Endothelial cell of umbilical vein (primary cell): ENCODE results near the gene THSD4. TPM values are rescaled to one million over a fixed set of nuclear protein-coding genes. Genes with fewer than 3 reads are reported as not detected.

ENCODE experiments used
- BruUV-seq: library from RNA; stranded (reverse); fragments of 400-500 nt; replicated peaks from 2 replicates; lab custom pipeline; 2021; lab: Mats Ljungman, UMichigan
- CTCF ChIA-PET: fragments of 300-600, 350-600 bp; sonication (Branson Sonifier 250); formaldehyde crosslinking; loops from one replicate; lab custom pipeline; 2021; ENCODE audit warnings: antibody characterized with exemption, inconsistent platforms; lab: Charles Lee
- POLR2A ChIA-PET: fragments of 300-600, 350-600 bp; sonication (Branson Sonifier 250); formaldehyde crosslinking; loops from one replicate; lab custom pipeline; 2021; ENCODE audit warnings: antibody characterized with exemption, inconsistent platforms; lab: Charles Lee
- DNase-seq: peaks from one replicate; pipeline ENCODE4 v3.0.0-alpha.2; 2011; ENCODE audit warnings: low read depth, low spot score
- FAIRE-seq: peaks from 2 replicates; lab custom pipeline; 2011; peaks lifted over from hg19 to GRCh38; lab: Jason Lieb, UNC
- H2AFZ ChIP-seq: 2 replicates; pipeline ENCODE4 v1.6.0; 2012; ENCODE audit warnings: low read depth, low read length, control low read depth, inconsistent platforms
- H3K27ac ChIP-seq: 2 replicates; pipeline ENCODE4 v1.5.1; 2011; ENCODE audit warnings: low read depth, mild to moderate bottlenecking, control low read depth, low read length, moderate library complexity; ENCODE audit not compliant: insufficient read depth
- H3K27me3 ChIP-seq, 2 experiments: 2 replicates each; pipeline versions ENCODE4 v1.6.0 to v1.6.1; 2011; ENCODE audit warnings: low read length in 2 of 2, mixed read lengths in 1 of 2; ENCODE audit not compliant: control insufficient read depth in 2 of 2, insufficient read depth in 2 of 2
- H3K36me3 ChIP-seq, 2 experiments: 2 replicates in 1 of 2; 3 replicates in 1 of 2; pipeline ENCODE4 v1.5.1; 2011; ENCODE audit warnings: low read length in 2 of 2, mild to moderate bottlenecking in 1 of 2, moderate library complexity in 1 of 2; ENCODE audit not compliant: control insufficient read depth in 2 of 2, insufficient read depth in 2 of 2; ENCODE audit errors: extremely low read depth in 1 of 2
- H3K4me1 ChIP-seq: 3 replicates; pipeline ENCODE4 v1.5.1; 2011; ENCODE audit warnings: mild to moderate bottlenecking, low read length; ENCODE audit not compliant: control insufficient read depth, insufficient read depth; ENCODE audit errors: extremely low read depth
- H3K4me2 ChIP-seq: 2 replicates; pipeline ENCODE4 v1.6.1; 2011; ENCODE audit warnings: low read length, control low read depth, mixed read lengths; ENCODE audit not compliant: insufficient read depth
- H3K4me3 ChIP-seq, 3 experiments: fragments of 200-600 bp in 1 of 3; sonication (generic), shearing (Covaris generic) in 1 of 3; replicated peaks in 1 of 3; 2 replicates each; pipeline ENCODE4 v1.5.1; 2011 to 2016; ENCODE audit warnings: control low read depth in 3 of 3, low read length in 3 of 3, mild to moderate bottlenecking in 2 of 3, inconsistent platforms in 1 of 3, low read depth in 1 of 3, moderate library complexity in 1 of 3; ENCODE audit not compliant: insufficient read depth in 1 of 3
- H3K79me2 ChIP-seq: 2 replicates; pipeline ENCODE4 v1.6.0; 2012; ENCODE audit warnings: low read length, inconsistent platforms; ENCODE audit not compliant: control insufficient read depth, insufficient read depth
- H3K9ac ChIP-seq: replicated peaks from 2 replicates; pipeline ENCODE3; 2011; ENCODE audit warnings: low read length, control low read depth; ENCODE audit not compliant: insufficient read depth; ENCODE audit errors: extremely low read depth
- H3K9me1 ChIP-seq: replicated peaks from 3 replicates; pipeline ENCODE4 v1.6.0; 2011; ENCODE audit warnings: mild to moderate bottlenecking, low read length; ENCODE audit not compliant: control insufficient read depth, insufficient read depth; ENCODE audit errors: extremely low read depth
- H3K9me3 ChIP-seq: replicated peaks from 2 replicates; pipeline ENCODE4 v1.5.1; 2012; ENCODE audit warnings: low read length, inconsistent platforms; ENCODE audit not compliant: control insufficient read depth, insufficient read depth
- H4K20me1 ChIP-seq: replicated peaks from 2 replicates; pipeline ENCODE3; 2011; ENCODE audit warnings: mild to moderate bottlenecking, low read length; ENCODE audit not compliant: control insufficient read depth, insufficient read depth; ENCODE audit errors: extremely low read depth
- EZH2 ChIP-seq: IDR thresholded peaks from 2 replicates; pipeline ENCODE4 v1.6.1; 2012; ENCODE audit warnings: borderline replicate concordance, low read depth, mild to moderate bottlenecking, moderate library complexity, low read length, inconsistent platforms; ENCODE audit not compliant: severe bottlenecking
- FOS ChIP-seq: IDR thresholded peaks from 2 replicates; pipeline ENCODE4 v1.6.1; 2011; ENCODE audit warnings: mild to moderate bottlenecking, low read length, moderate library complexity, borderline replicate concordance; ENCODE audit not compliant: insufficient read depth
- GATA2 ChIP-seq: IDR thresholded peaks from 2 replicates; pipeline ENCODE4 v1.7.0; 2011; ENCODE audit warnings: low read depth, mild to moderate bottlenecking, moderate library complexity, mixed read lengths, low read length; ENCODE audit not compliant: insufficient read length, insufficient read depth
- JUN ChIP-seq: IDR thresholded peaks from 2 replicates; pipeline ENCODE4 v1.6.1; 2011; ENCODE audit warnings: borderline replicate concordance, low read depth; ENCODE audit not compliant: insufficient read length, insufficient read depth
- MYC ChIP-seq: IDR thresholded peaks from one replicate; pipeline ENCODE4 v1.6.1; 2011; ENCODE audit warnings: mild to moderate bottlenecking, low read depth, low read length
- POLR2A ChIP-seq: IDR thresholded peaks from 2 replicates; pipeline ENCODE4 v1.6.1; 2012; ENCODE audit warnings: low read depth, mild to moderate bottlenecking, control low read depth, low read length
- POLR2AphosphoS5 ChIP-seq: IDR thresholded peaks from 2 replicates; pipeline ENCODE4 v1.6.1; 2012; ENCODE audit warnings: low read depth, mild to moderate bottlenecking, control low read depth, low read length, moderate library complexity; ENCODE audit not compliant: insufficient read depth
- dilution Hi-C: fragments of 300-500 bp; cut with MboI; formaldehyde crosslinking; loops from one replicate; pipeline ENCODE4 v1.15.0; 2019; ENCODE audit warnings: low sequenced_read_pairs; ENCODE audit not compliant: extremely low pct_ligation_motif_present
- intact Hi-C: fragments of 100-400 bp; cut with micrococcal nuclease; formaldehyde crosslinking; loops from one replicate; pipeline ENCODE4 v1.10.0; 2022
- polyA plus RNA-seq, 4 experiments: library from polyadenylated mRNA; depleted of rRNA in 3 of 4; stranded (reverse) in 3 of 4; unstranded in 1 of 4; fragments of >200 nt; gene quantifications; 2 replicates each; pipeline versions ENCODE4 v1.2.1 to v1.2.3, GENCODE V29; 2011 to 2012; ENCODE audit warnings: missing spikeins in 1 of 4
- total RNA-seq: library from RNA; stranded (reverse); gene quantifications from 2 replicates; pipeline ENCODE4 v1.2.3, GENCODE V29; 2021
- TF ChIP-seq, protein P1 (sequence below), 2 donors: IDR thresholded peaks; 1 replicate in 1 of 2; 2 replicates in 1 of 2; pipeline ENCODE4 v1.5.1; 2011; ENCODE audit warnings: low read length in 2 of 2, mild to moderate bottlenecking in 2 of 2, moderate library complexity in 2 of 2, control low read depth in 1 of 2, inconsistent platforms in 1 of 2, low read depth in 1 of 2; ENCODE audit not compliant: insufficient read depth in 1 of 2; ENCODE audit errors: extremely low read depth in 1 of 2
- TF ChIP-seq, protein P2 (sequence below): IDR thresholded peaks from 2 replicates; pipeline ENCODE4 v1.6.1; 2011; ENCODE audit not compliant: insufficient read depth, insufficient read length

THSD4 gene
- total and polyA plus RNA-seq, 2 donors (not counting 3 experiments of a cell fraction or from before 2014, with no cell fraction given) = 9.9 to 25.4 TPM

DNA sequence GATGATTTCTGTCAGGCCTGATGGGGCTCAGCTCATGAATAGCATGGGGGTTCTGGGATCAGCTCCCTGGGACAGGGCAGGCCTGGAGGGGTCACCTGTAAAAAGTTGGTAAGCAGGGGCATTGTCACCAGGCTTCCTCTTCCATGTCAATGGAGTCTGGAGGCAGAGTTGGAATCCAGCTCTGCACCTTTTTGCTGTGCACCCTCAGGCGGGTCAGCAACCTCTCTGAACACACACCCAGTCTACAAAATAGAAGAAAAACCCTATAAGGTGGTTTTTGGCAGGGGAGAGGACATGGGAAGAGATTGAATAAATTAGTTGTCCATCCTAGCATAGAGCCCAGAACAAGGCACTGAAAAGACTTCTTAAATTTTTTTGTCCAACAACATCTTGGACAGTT, 617.9 kb downstream of the THSD4 start:
- TF ChIP-seq EZH2 = no peak
- TF ChIP-seq, protein P1, sequence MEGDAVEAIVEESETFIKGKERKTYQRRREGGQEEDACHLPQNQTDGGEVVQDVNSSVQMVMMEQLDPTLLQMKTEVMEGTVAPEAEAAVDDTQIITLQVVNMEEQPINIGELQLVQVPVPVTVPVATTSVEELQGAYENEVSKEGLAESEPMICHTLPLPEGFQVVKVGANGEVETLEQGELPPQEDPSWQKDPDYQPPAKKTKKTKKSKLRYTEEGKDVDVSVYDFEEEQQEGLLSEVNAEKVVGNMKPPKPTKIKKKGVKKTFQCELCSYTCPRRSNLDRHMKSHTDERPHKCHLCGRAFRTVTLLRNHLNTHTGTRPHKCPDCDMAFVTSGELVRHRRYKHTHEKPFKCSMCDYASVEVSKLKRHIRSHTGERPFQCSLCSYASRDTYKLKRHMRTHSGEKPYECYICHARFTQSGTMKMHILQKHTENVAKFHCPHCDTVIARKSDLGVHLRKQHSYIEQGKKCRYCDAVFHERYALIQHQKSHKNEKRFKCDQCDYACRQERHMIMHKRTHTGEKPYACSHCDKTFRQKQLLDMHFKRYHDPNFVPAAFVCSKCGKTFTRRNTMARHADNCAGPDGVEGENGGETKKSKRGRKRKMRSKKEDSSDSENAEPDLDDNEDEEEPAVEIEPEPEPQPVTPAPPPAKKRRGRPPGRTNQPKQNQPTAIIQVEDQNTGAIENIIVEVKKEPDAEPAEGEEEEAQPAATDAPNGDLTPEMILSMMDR (IDR thresholded peaks at IDR 0.05; ENCODE audit: extremely low read depth in 1 of 2, insufficient read depth in 1 of 2, low read depth in 1 of 2, low read length in 2 of 2) = no peak
- TF ChIP-seq JUN = no peak
- TF ChIP-seq POLR2AphosphoS5 = no peak
- no peak for TF ChIP-seq MYC
- no peak for TF ChIP-seq FOS
- TF ChIP-seq, protein P2, sequence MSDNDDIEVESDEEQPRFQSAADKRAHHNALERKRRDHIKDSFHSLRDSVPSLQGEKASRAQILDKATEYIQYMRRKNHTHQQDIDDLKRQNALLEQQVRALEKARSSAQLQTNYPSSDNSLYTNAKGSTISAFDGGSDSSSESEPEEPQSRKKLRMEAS = no peak
- TF ChIP-seq GATA2 = no peak
- no peak for TF ChIP-seq POLR2A
- Histone ChIP-seq H3K4me1 (no peaks in the 10 kb centered on the region), H3K9me1 (no peaks in the 10 kb centered on the region), H3K36me3 (no peaks in the 10 kb centered on the region), H3K4me3 (no peak overlapping the region), H2AFZ (no peak overlapping the region), H3K9ac (no peak overlapping the region), H3K27ac (no peak overlapping the region), H3K9me3 (no peaks in the 10 kb centered on the region), H3K27me3 (peaks cover 0 to 6% of the 10 kb centered on the region in 2 experiments), H4K20me1 (no peaks in the 10 kb centered on the region), H3K79me2 (no peaks in the 10 kb centered on the region), H3K4me2 (no peak overlapping the region)
- intact Hi-C loops (loop anchor here (5.0 to 10.0 kb wide), 2 partner anchors 348 to 761 kb away; no protein-coding TSS in a partner anchor), dilution Hi-C loops (no loop called here)
- DNase-seq (no peak), FAIRE-seq (no peak)
- ChIA-PET POLR2A (no interaction called here), CTCF (interaction anchor here (0.8 to 1.8 kb wide), 3 partner anchors 11 to 158 kb away, joined by 3 to 8 read pairs (median 3); no protein-coding TSS in a partner anchor)
- no TSS peak for BruUV-seq
